T-helper 2 cell treated with Interferon-gamma antibody and Interleukin-4, amounts not matched to agents 100 ng/mL and 5 ng/mL, for 36 hours (primary cell): ENCODE data around the gene CALN1. TPM values are rescaled to one million over a fixed set of nuclear protein-coding genes. Genes with fewer than 3 reads are reported as not detected.
"Not testable (repeated sequence)": the region's sequence is repeated elsewhere in the genome, so short reads cannot be mapped to it uniquely, and the experiment has no call there.

Experiments
- intact Hi-C: fragments of 100-400 bp; cut with micrococcal nuclease; formaldehyde crosslinking; loops from one replicate; pipeline ENCODE4 v1.15.1; 2023
- total RNA-seq: library from RNA; stranded (reverse); gene quantifications from 2 replicates; pipeline ENCODE4 v1.2.3, GENCODE V29; 2022

CALN1 gene
- total RNA-seq, 1 donor from 2014 or later = not detected

- intact Hi-C loops = loop anchor here (5.0 kb wide), 1 partner anchor 738 kb away; no protein-coding TSS in a partner anchor
Measured at GRCh38 chr7:71753956-71754664, 658.0 kb downstream of the CALN1 start.

- intact Hi-C loops = loop anchor here (5.0 kb wide), 1 partner anchor 739 kb away; no protein-coding TSS in a partner anchor
Measured at GRCh38 chr7:71753236-71753635, 658.9 kb downstream of the CALN1 start.

- intact Hi-C loops = loop anchor here (5.0 kb wide), 1 partner anchor 740 kb away; no protein-coding TSS in a partner anchor
Measured at GRCh38 chr7:71752171-71752935, 659.8 kb downstream of the CALN1 start.

GRCh38 chr7:71750290-71750689, 661.8 kb downstream of the CALN1 start:
- intact Hi-C loops = loop anchor here (5.0 kb wide), 1 partner anchor 742 kb away; no protein-coding TSS in a partner anchor

- intact Hi-C loops = no loop called here
Measured at GRCh38 chr7:71746006-71746405, 666.1 kb downstream of the CALN1 start.

GRCh38 chr7:71740174-71740560, 672.0 kb downstream of the CALN1 start:
- intact Hi-C loops = no loop called here

GRCh38 chr7:71739520-71740173, 672.5 kb downstream of the CALN1 start:
- intact Hi-C loops = no loop called here

- intact Hi-C loops = not testable (repeated sequence)
Measured at GRCh38 chr7:71737931-71738540, 674.1 kb downstream of the CALN1 start.

GRCh38 chr7:71735961-71736556, 676.1 kb downstream of the CALN1 start:
- intact Hi-C loops = no loop called here

GRCh38 chr7:71733107-71733870, 678.8 kb downstream of the CALN1 start:
- intact Hi-C loops = loop anchor here (1.0 kb wide), 1 partner anchor 904 kb away; no protein-coding TSS in a partner anchor

- intact Hi-C loops = no loop called here
Measured at GRCh38 chr7:71731740-71732139, 680.4 kb downstream of the CALN1 start.
